Fibroblast of skin of left quadriceps (primary cell): ENCODE results near the gene ASIC2.

Experiments used
- DNase-seq, 2 experiments: peaks; one replicate each; pipeline ENCODE4 v3.0.0-alpha.2; 2013; ENCODE audit warnings: low read depth in 2 of 2

Gene ASIC2

GRCh38 chr17:33292981-33293867, at the start of gene ASIC2:
Gene ASIC2, minus strand, starts transcription at chr17:33293295.
- no peak for DNase-seq

GRCh38 chr17:33342025-33342424, 48.9 kb upstream of the ASIC2 start:
- DNase-seq = no peak

- no peak for DNase-seq
Observed at GRCh38 chr17:33338242-33338641, 45.1 kb upstream of the ASIC2 start.

- no peak for DNase-seq
Observed at GRCh38 chr17:33335491-33336173, 42.5 kb upstream of the ASIC2 start.

GRCh38 chr17:33334703-33335102, 41.6 kb upstream of the ASIC2 start:
- DNase-seq = no peak

GRCh38 chr17:33330877-33331276, 37.8 kb upstream of the ASIC2 start:
- DNase-seq = no peak

GRCh38 chr17:33328129-33328528, 35.0 kb upstream of the ASIC2 start:
- DNase-seq = no peak

GRCh38 chr17:33324736-33325135, 31.6 kb upstream of the ASIC2 start:
- DNase-seq = no peak

GRCh38 chr17:33322063-33322462, 29.0 kb upstream of the ASIC2 start:
- DNase-seq = no peak

- no peak for DNase-seq
Observed at GRCh38 chr17:33318241-33318640, 25.1 kb upstream of the ASIC2 start.

- DNase-seq = no peak
Observed at GRCh38 chr17:33316746-33317145, 23.7 kb upstream of the ASIC2 start.

GRCh38 chr17:33310296-33310695, 17.2 kb upstream of the ASIC2 start:
- no peak for DNase-seq

- no peak for DNase-seq
Observed at GRCh38 chr17:33303254-33303653, 10.2 kb upstream of the ASIC2 start.

GRCh38 chr17:33302394-33302793, 9.3 kb upstream of the ASIC2 start:
- no peak for DNase-seq

GRCh38 chr17:33300241-33300640, 7.1 kb upstream of the ASIC2 start:
- DNase-seq = no peak

- no peak for DNase-seq
Observed at GRCh38 chr17:33299115-33299514, 6.0 kb upstream of the ASIC2 start.

- no peak for DNase-seq
Observed at GRCh38 chr17:33297643-33298042, 4.5 kb upstream of the ASIC2 start.

- no peak for DNase-seq
Observed at GRCh38 chr17:33294994-33295393, 1.9 kb upstream of the ASIC2 start.

- no peak for DNase-seq
Observed at GRCh38 chr17:33292201-33292980, 704 bp downstream of the ASIC2 start.

- no peak for DNase-seq
Observed at GRCh38 chr17:33291248-33292200, 1.6 kb downstream of the ASIC2 start.

GRCh38 chr17:33290253-33290652, 2.8 kb downstream of the ASIC2 start:
- DNase-seq = no peak
